Liver (tissue), 3 donors: ENCODE data around the gene ABCB6.

ENCODE experiments used
- FOXA2 ChIP-seq: IDR thresholded peaks from 2 replicates; pipeline ENCODE4 v1.6.1; 2016; ENCODE audit warnings: antibody characterized with exemption
- HNF4G ChIP-seq: IDR thresholded peaks from 2 replicates; pipeline ENCODE4 v1.6.1; 2016; ENCODE audit warnings: antibody characterized with exemption
- RAD21 ChIP-seq, 2 donors: IDR thresholded peaks; 2 replicates each; pipeline ENCODE4 v1.6.1; 2016; ENCODE audit warnings: antibody characterized with exemption in 2 of 2, mild to moderate bottlenecking in 2 of 2
- SP1 ChIP-seq: IDR thresholded peaks from 2 replicates; pipeline ENCODE4 v1.6.1; 2018; ENCODE audit warnings: antibody characterized with exemption, mild to moderate bottlenecking
- TF ChIP-seq, protein P1 (sequence below): IDR thresholded peaks from 2 replicates; pipeline ENCODE4 v1.6.1; 2016; ENCODE audit warnings: antibody characterized with exemption, mild to moderate bottlenecking
- TF ChIP-seq, protein P2 (sequence below): fragments of 150-350 bp; IDR thresholded peaks from 2 replicates; pipeline ENCODE4 v1.5.1; 2017; ENCODE audit warnings: improper control_type of control experiment, low read depth, low read length; ENCODE audit not compliant: missing input control
- donor health status: healthy.
- donor health status: healthy.

DNA sequence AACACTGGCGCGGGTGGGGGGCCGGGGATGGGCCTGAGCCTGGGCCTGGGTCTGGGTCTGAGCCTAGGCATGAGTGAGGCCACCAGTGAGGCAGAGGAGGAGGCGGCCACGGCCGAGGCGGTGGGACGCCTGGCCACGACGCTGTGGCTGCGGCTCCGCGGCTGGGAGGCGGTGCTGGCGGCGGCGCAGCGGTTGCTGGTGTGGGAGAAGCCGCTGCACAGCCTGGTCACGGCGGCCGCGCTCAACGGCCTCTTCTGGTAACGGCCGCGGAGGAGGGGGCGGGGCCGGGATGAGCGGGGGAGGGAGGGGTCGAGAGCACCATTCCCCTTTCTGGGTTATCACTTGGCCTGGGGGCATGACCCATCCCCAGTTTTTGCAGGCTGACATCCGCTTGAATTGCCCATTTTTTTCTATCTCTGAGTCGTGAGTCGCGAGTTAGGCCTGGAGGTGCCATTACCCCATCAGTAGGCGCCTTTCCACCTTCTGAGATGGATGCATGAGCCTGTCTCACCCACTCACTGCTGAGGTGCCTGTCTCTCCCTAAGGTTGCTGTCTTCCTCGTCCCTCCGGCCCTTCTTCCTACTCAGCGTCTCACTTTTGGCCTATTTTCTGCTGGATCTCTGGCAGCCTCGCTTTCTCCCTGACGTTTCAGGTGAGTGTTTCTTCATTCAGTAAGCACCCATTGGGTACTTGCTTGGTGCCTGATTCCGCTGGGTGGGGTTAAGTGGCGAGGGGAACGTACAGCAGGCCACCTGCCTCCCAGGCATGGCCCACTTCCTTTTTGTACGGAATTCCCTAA, 40.2 kb downstream of the ABCB6 start:
- TF ChIP-seq, protein P1, sequence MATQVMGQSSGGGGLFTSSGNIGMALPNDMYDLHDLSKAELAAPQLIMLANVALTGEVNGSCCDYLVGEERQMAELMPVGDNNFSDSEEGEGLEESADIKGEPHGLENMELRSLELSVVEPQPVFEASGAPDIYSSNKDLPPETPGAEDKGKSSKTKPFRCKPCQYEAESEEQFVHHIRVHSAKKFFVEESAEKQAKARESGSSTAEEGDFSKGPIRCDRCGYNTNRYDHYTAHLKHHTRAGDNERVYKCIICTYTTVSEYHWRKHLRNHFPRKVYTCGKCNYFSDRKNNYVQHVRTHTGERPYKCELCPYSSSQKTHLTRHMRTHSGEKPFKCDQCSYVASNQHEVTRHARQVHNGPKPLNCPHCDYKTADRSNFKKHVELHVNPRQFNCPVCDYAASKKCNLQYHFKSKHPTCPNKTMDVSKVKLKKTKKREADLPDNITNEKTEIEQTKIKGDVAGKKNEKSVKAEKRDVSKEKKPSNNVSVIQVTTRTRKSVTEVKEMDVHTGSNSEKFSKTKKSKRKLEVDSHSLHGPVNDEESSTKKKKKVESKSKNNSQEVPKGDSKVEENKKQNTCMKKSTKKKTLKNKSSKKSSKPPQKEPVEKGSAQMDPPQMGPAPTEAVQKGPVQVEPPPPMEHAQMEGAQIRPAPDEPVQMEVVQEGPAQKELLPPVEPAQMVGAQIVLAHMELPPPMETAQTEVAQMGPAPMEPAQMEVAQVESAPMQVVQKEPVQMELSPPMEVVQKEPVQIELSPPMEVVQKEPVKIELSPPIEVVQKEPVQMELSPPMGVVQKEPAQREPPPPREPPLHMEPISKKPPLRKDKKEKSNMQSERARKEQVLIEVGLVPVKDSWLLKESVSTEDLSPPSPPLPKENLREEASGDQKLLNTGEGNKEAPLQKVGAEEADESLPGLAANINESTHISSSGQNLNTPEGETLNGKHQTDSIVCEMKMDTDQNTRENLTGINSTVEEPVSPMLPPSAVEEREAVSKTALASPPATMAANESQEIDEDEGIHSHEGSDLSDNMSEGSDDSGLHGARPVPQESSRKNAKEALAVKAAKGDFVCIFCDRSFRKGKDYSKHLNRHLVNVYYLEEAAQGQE: no peak
- TF ChIP-seq HNF4G (no peak), FOXA2 (no peak), SP1 (no peak), RAD21 (IDR thresholded peaks at IDR 0.05) (no peak)
- TF ChIP-seq, protein P2, sequence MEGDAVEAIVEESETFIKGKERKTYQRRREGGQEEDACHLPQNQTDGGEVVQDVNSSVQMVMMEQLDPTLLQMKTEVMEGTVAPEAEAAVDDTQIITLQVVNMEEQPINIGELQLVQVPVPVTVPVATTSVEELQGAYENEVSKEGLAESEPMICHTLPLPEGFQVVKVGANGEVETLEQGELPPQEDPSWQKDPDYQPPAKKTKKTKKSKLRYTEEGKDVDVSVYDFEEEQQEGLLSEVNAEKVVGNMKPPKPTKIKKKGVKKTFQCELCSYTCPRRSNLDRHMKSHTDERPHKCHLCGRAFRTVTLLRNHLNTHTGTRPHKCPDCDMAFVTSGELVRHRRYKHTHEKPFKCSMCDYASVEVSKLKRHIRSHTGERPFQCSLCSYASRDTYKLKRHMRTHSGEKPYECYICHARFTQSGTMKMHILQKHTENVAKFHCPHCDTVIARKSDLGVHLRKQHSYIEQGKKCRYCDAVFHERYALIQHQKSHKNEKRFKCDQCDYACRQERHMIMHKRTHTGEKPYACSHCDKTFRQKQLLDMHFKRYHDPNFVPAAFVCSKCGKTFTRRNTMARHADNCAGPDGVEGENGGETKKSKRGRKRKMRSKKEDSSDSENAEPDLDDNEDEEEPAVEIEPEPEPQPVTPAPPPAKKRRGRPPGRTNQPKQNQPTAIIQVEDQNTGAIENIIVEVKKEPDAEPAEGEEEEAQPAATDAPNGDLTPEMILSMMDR: no peak
